GM13977 (cell line): ENCODE results near the gene SHOX.
"Not testable (repeated sequence)": the region's sequence is repeated elsewhere in the genome, so short reads cannot be mapped to it uniquely, and the experiment has no call there.

ENCODE experiments used
- DNase-seq: peaks from one replicate; pipeline ENCODE4 v3.0.0; 2012; ENCODE audit warnings: low spot score
- in situ Hi-C: fragments of 300-500 bp; cut with MboI; formaldehyde crosslinking; loops from one replicate; pipeline ENCODE4 v1.12.0; 2022; ENCODE audit warnings: low sequenced_read_pairs, low pct_unique_long_range_greater_than_20kb, mixed read lengths, inconsistent platforms; ENCODE audit not compliant: unreplicated experiment
- TF ChIP-seq, protein P1 (sequence below): IDR thresholded peaks from 2 replicates; pipeline ENCODE4 v1.5.1; 2012; ENCODE audit warnings: mild to moderate bottlenecking, control low read depth; ENCODE audit not compliant: insufficient read depth; ENCODE audit errors: extremely low read depth, missing control alignments

The SHOX gene

GRCh38 chrX:630612-631496 is at the start of gene SHOX:
TSS of gene SHOX (plus strand) at chrX:630791. CDS start at chrX:630898, 107 bp downstream.
- in situ Hi-C loops, result no loop called here

GRCh38 chrX:581066-581465 is 49.5 kb upstream of the SHOX start:
- in situ Hi-C loops, result no loop called here
- TF ChIP-seq, protein P1, sequence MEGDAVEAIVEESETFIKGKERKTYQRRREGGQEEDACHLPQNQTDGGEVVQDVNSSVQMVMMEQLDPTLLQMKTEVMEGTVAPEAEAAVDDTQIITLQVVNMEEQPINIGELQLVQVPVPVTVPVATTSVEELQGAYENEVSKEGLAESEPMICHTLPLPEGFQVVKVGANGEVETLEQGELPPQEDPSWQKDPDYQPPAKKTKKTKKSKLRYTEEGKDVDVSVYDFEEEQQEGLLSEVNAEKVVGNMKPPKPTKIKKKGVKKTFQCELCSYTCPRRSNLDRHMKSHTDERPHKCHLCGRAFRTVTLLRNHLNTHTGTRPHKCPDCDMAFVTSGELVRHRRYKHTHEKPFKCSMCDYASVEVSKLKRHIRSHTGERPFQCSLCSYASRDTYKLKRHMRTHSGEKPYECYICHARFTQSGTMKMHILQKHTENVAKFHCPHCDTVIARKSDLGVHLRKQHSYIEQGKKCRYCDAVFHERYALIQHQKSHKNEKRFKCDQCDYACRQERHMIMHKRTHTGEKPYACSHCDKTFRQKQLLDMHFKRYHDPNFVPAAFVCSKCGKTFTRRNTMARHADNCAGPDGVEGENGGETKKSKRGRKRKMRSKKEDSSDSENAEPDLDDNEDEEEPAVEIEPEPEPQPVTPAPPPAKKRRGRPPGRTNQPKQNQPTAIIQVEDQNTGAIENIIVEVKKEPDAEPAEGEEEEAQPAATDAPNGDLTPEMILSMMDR, result no peak

More at GRCh38 chrX:630612-631496, at the start of gene SHOX:
- TF ChIP-seq, protein P1, result no peak
- no peak for DNase-seq

DNA sequence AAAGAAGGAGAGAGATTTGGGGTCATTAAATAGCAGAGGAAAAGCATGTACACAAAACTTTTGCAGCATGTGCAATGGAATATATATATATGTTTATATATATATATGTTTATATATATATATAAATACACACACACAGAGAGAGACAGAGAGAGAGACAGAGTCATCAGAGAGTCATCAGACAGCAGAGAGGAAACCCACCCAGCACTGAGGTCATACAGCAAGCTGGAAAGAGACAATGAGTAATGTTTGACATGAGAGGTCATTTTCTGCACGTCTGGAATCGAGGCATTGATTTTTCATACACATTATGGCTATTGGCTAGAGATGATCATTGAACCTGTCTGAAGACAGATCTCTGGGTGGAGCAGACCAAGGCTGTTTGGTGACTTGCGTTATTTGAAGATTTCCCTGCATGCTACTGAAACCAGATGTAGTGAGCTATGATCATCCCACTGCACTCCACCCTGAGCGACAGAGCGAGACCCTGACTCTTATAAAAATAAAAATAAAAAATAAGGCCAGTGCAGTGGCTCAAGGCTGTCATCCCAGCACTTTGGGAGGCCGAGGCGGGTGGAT is 48.8 kb upstream of the SHOX start:
- DNase-seq, result no peak
- in situ Hi-C loops, result no loop called here
- TF ChIP-seq, protein P1, result no peak

More at GRCh38 chrX:581066-581465, 49.5 kb upstream of the SHOX start:
- no peak for DNase-seq

GRCh38 chrX:584572-584971 is 46.0 kb upstream of the SHOX start:
- TF ChIP-seq, protein P1, result no peak
- in situ Hi-C loops, result no loop called here
- no peak for DNase-seq

GRCh38 chrX:585115-585808 is 45.3 kb upstream of the SHOX start:
- in situ Hi-C loops, result no loop called here
- DNase-seq, result no peak
- TF ChIP-seq, protein P1, result no peak

GRCh38 chrX:586351-586750 is 44.2 kb upstream of the SHOX start:
- in situ Hi-C loops, result no loop called here
- TF ChIP-seq, protein P1, result no peak

GRCh38 chrX:589261-589660 is 41.3 kb upstream of the SHOX start:
- DNase-seq, result not testable (repeated sequence)

More at GRCh38 chrX:586351-586750, 44.2 kb upstream of the SHOX start:
- DNase-seq, result no peak

More at GRCh38 chrX:589261-589660, 41.3 kb upstream of the SHOX start:
- in situ Hi-C loops, result not testable (repeated sequence)
